Prostate gland (tissue), 2 donors: ENCODE results near the gene EMX1. TPM values are rescaled to one million over a fixed set of nuclear protein-coding genes. Genes with fewer than 3 reads are reported as not detected.

Experiments
- DNase-seq: peaks from one replicate; pipeline ENCODE4 v3.0.0-alpha.2; 2019; ENCODE audit warnings: low spot score
- H3K27ac ChIP-seq, 2 donors: fragments of 200-600 bp; sonication (generic); 2 replicates each; pipeline ENCODE4 v1.5.1; 2017 to 2019
- H3K27me3 ChIP-seq: fragments of 200-600 bp; sonication (generic); replicated peaks from 2 replicates; pipeline ENCODE4 v1.5.1; 2019; ENCODE audit not compliant: insufficient read depth
- H3K36me3 ChIP-seq, 2 donors: fragments of 200-600 bp; sonication (generic); 1 replicate in 1 of 2; 2 replicates in 1 of 2; pipeline versions ENCODE4 v1.5.1 to v1.8.1; 2017 to 2019
- H3K4me1 ChIP-seq: fragments of 200-600 bp; sonication (generic); replicated peaks from 2 replicates; pipeline ENCODE4 v1.5.1; 2019
- H3K4me3 ChIP-seq, 2 donors: fragments of 200-600 bp; sonication (generic); 2 replicates each; pipeline ENCODE4 v1.5.1; 2017 to 2019
- H3K9me3 ChIP-seq: fragments of 200-600 bp; sonication (generic); 2 replicates; pipeline ENCODE4 v1.5.1; 2017
- POLR2A ChIP-seq: fragments of 450-650 bp; IDR thresholded peaks from one replicate; pipeline ENCODE4 v1.6.1; 2016; ENCODE audit warnings: antibody characterized with exemption, mild to moderate bottlenecking
- POLR2AphosphoS5 ChIP-seq: sonication (generic); formaldehyde crosslinking; IDR thresholded peaks from one replicate; pipeline ENCODE4 v1.6.1; 2017; ENCODE audit warnings: antibody characterized with exemption
- WGBS: methylation state at CpG from one replicate; pipeline ENCODE4 v1.1.5; 2018; 5-methylcytosine and 5-hydroxymethylcytosine counted together
- intact Hi-C: fragments of 100-400 bp; cut with DNase I; formaldehyde crosslinking; loops from one replicate; pipeline ENCODE4 v1.14.2; 2022
- total RNA-seq, 2 donors: library from RNA; depleted of rRNA; stranded (reverse); fragments of >200 nt; gene quantifications; one replicate each; pipeline ENCODE4 v1.1.0, GENCODE V29; 2016
- TF ChIP-seq, protein P1 (sequence below), 4 experiments: fragments of 200-600 bp in 2 of 4; fragments of 450-650 bp in 2 of 4; sonication (generic) in 2 of 4; IDR thresholded peaks; 1 replicate in 3 of 4; 2 replicates in 1 of 4; pipeline ENCODE4 v1.5.1; 2016 to 2019; ENCODE audit warnings: antibody characterized with exemption in 4 of 4, mild to moderate bottlenecking in 2 of 4, moderate library complexity in 2 of 4

EMX1 gene
- total RNA-seq, 2 donors from 2014 or later = 9.8 TPM; not detected in 1

GRCh38 chr2:72894514-72894913 lies 22.8 kb upstream of the EMX1 start:
- H3K27ac ChIP-seq = no peak overlapping the region
- H3K9me3 ChIP-seq = no peaks in the 10 kb centered on the region
- no peak overlapping the region for H3K4me3 ChIP-seq
- TF ChIP-seq POLR2AphosphoS5 = no peak
- TF ChIP-seq POLR2A = no peak
- intact Hi-C loops = loop anchor here (5.0 to 10.0 kb wide), 3 partner anchors 180 to 283 kb away; partner anchors contain the start of gene SFXN5
- DNase-seq = no peak
- H3K4me1 ChIP-seq = no peaks in the 10 kb centered on the region
- 91% methylated on average over 9 of the region's 9 CpGs for WGBS
- H3K27me3 ChIP-seq = peaks cover 3% of the 10 kb centered on the region
- H3K36me3 ChIP-seq = no peaks in the 10 kb centered on the region

DNA sequence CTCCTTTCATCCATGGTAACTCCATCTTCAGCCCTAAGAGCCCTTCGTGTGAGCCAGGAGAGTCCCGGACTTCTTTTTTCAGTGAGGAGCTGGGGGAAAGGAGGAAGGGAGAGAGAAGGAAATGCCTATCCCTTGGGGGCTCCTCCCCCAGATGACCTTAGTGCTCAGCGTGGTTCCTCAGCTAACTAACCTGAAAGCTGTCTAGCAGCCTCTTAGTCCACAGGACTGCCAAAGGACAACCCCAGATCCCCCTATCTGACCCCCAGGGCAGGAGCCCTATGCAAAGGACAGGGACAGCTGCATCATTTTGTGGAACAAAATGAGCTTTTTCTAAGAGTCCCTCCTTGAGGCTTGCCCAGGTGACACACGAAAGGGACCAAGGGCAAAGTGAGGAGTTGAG lies 22.2 kb upstream of the EMX1 start:
- TF ChIP-seq, protein P1, sequence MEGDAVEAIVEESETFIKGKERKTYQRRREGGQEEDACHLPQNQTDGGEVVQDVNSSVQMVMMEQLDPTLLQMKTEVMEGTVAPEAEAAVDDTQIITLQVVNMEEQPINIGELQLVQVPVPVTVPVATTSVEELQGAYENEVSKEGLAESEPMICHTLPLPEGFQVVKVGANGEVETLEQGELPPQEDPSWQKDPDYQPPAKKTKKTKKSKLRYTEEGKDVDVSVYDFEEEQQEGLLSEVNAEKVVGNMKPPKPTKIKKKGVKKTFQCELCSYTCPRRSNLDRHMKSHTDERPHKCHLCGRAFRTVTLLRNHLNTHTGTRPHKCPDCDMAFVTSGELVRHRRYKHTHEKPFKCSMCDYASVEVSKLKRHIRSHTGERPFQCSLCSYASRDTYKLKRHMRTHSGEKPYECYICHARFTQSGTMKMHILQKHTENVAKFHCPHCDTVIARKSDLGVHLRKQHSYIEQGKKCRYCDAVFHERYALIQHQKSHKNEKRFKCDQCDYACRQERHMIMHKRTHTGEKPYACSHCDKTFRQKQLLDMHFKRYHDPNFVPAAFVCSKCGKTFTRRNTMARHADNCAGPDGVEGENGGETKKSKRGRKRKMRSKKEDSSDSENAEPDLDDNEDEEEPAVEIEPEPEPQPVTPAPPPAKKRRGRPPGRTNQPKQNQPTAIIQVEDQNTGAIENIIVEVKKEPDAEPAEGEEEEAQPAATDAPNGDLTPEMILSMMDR (IDR thresholded peaks at IDR 0.05) = no peak
- no peak for TF ChIP-seq POLR2AphosphoS5
- no peak for TF ChIP-seq POLR2A
- Histone ChIP-seq H3K27ac (no peak overlapping the region), H3K4me3 (no peak overlapping the region), H3K4me1 (no peaks in the 10 kb centered on the region), H3K9me3 (no peaks in the 10 kb centered on the region), H3K27me3 (peaks cover 3% of the 10 kb centered on the region), H3K36me3 (no peaks in the 10 kb centered on the region)
- intact Hi-C loops = loop anchor here (10.0 kb wide), 1 partner anchor 180 kb away; the partner anchor contains the start of gene SFXN5
- 28% methylated on average over 4 of the region's 4 CpGs for WGBS
- DNase-seq = no peak

- intact Hi-C loops = loop anchor here (10.0 kb wide), 1 partner anchor 179 kb away; the partner anchor contains the start of gene SFXN5
- peak; percentile 22 for TF ChIP-seq POLR2AphosphoS5
- TF ChIP-seq, protein P1 (IDR thresholded peaks at IDR 0.05) = no peak
- Histone ChIP-seq H3K27me3 (peaks cover 3% of the 10 kb centered on the region), H3K4me1 (no peaks in the 10 kb centered on the region), H3K27ac (no peak overlapping the region), H3K4me3 (no peak overlapping the region), H3K9me3 (no peaks in the 10 kb centered on the region), H3K36me3 (no peaks in the 10 kb centered on the region)
- 9% methylated on average over 16 of the region's 16 CpGs for WGBS
- peak; percentile 37 for DNase-seq
Observed at GRCh38 chr2:72895759-72896281, 21.5 kb upstream of the EMX1 start.

- no peak for DNase-seq
- no peak overlapping the region for H3K4me3 ChIP-seq
- H3K27me3 ChIP-seq = peaks cover 3% of the 10 kb centered on the region
- H3K9me3 ChIP-seq = no peaks in the 10 kb centered on the region
- no peak overlapping the region for H3K27ac ChIP-seq
- 75% methylated on average over 4 of the region's 4 CpGs for WGBS
- H3K36me3 ChIP-seq = no peaks in the 10 kb centered on the region
- no peaks in the 10 kb centered on the region for H3K4me1 ChIP-seq
- TF ChIP-seq POLR2AphosphoS5 (no peak), POLR2A (no peak)
- TF ChIP-seq, protein P1 (IDR thresholded peaks at IDR 0.05) = no peak
- intact Hi-C loops = loop anchor here (10.0 kb wide), 1 partner anchor 178 kb away; the partner anchor contains the start of gene SFXN5
Observed at GRCh38 chr2:72896446-72896845, 20.9 kb upstream of the EMX1 start.

DNA sequence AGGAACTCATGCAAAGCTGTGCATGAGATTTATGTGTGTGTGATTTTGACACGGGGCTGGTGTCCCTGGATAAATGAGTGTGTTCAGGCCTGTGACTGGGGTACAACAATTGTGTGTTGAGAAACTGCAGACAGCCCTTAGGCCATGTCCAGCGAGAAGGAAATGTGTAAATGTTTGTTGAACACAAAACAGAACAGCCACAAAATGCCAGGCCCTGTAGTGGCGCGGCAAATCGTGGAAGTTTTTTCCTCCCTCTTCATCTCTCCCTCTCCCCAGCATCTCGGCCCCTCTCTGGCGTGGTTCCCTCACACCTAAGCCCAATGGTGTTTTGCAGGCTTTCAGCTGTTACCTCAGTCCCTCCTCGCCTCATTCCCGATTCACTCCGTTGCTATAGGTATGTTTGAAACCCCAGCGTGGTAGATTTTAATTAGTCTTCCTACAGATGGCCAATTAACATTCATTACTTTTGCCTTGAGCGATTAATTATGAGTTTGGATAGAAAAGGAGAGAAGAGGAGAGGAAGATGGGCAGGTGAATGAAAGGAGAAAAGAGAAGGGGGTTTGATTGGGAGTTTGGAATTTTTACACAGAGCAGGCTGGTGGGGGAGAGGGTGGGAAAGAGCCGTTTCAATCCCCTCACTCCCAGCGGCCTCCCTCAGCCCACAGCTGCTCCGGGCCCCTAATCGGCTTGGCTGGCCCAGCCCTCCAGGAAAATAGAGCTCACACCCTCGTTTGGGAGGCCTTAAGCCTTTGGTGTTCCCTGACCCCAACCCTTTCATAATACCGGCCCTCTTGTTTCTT lies 19.3 kb upstream of the EMX1 start:
- DNase-seq = no peak
- no peak overlapping the region for H3K27ac ChIP-seq

More for the DNA sequence above, 19.3 kb upstream of the EMX1 start:
- WGBS = 60% methylated on average over 18 of the region's 18 CpGs
- Histone ChIP-seq H3K9me3 (no peaks in the 10 kb centered on the region), H3K27me3 (peaks cover 3% of the 10 kb centered on the region), H3K4me3 (no peak overlapping the region), H3K36me3 (no peaks in the 10 kb centered on the region), H3K4me1 (no peaks in the 10 kb centered on the region)
- TF ChIP-seq POLR2AphosphoS5 (no peak), POLR2A (no peak)
- TF ChIP-seq, protein P1 (IDR thresholded peaks at IDR 0.05) = no peak
- intact Hi-C loops = loop anchor here (10.0 kb wide), 1 partner anchor 177 kb away; the partner anchor contains the start of gene SFXN5
